Measurements from ENCODE around the gene C2orf78. TPM values are rescaled to one million over a fixed set of nuclear protein-coding genes. Genes with fewer than 3 reads are reported as not detected.

The C2orf78 gene
- total RNA-seq, 1 donor from 2014 or later = not detected

GRCh38 chr2:73856214-73856613 is 72.2 kb downstream of the C2orf78 start:
- no peak overlapping the region for H3K9ac ChIP-seq (ENCODE audit: low read length)
- no peaks in the 10 kb centered on the region for H3K79me2 ChIP-seq (ENCODE audit: insufficient read depth, low read length)
- H3K27me3 Mint-ChIP-seq (ENCODE audit: low read depth, unreplicated experiment) = no peaks in the 10 kb centered on the region
- H3K4me3 ChIP-seq (ENCODE audit: insufficient read depth, low read depth, low read length) = no peak overlapping the region
- H3K36me3 ChIP-seq (ENCODE audit: insufficient read depth, low read length) = peaks cover 15% of the 10 kb centered on the region
- peaks cover 21% of the 10 kb centered on the region for H3K4me1 ChIP-seq (ENCODE audit: insufficient read depth, low read length)
- no peaks in the 10 kb centered on the region for H3K27me3 ChIP-seq (ENCODE audit: insufficient read depth, low read length)
- peaks cover 5% of the 10 kb centered on the region for H4K20me1 ChIP-seq (ENCODE audit: insufficient read depth, low read length)
- FAIRE-seq (peak; percentile 13), DNase-seq (ENCODE audit: low read depth) (peak; percentile 98)
- H3K9me3 ChIP-seq (ENCODE audit: insufficient read depth, low read depth, low read length) = no peaks in the 10 kb centered on the region
- H2AFZ ChIP-seq (ENCODE audit: low read depth, low read length) = no peak overlapping the region
- TF ChIP-seq EZH2 (IDR thresholded peaks at IDR 0.05; ENCODE audit: insufficient read depth, low read length) (no peak), CTCF (IDR thresholded peaks at IDR 0.05; ENCODE audit: insufficient read depth, low read depth, low read length) (no peak)
- no peak overlapping the region for H3K4me2 ChIP-seq (ENCODE audit: low read length)
- no peak overlapping the region for H3K4me3 Mint-ChIP-seq (ENCODE audit: unreplicated experiment)
- H3K4me1 Mint-ChIP-seq (ENCODE audit: low read depth, unreplicated experiment) = peaks cover 32% of the 10 kb centered on the region
- no peaks in the 10 kb centered on the region for H3K9me3 Mint-ChIP-seq (ENCODE audit: unreplicated experiment)
- peak overlapping the region; percentile 30 for H3K27ac Mint-ChIP-seq (ENCODE audit: unreplicated experiment)
- peak overlapping the region; percentile 37 for H3K27ac ChIP-seq (ENCODE audit: low read depth, low read length)
- peaks cover 32% of the 10 kb centered on the region for H3K36me3 Mint-ChIP-seq (ENCODE audit: low read depth, unreplicated experiment)

- TF ChIP-seq CTCF (IDR thresholded peaks at IDR 0.05; ENCODE audit: insufficient read depth, low read depth, low read length) (no peak), EZH2 (IDR thresholded peaks at IDR 0.05; ENCODE audit: insufficient read depth, low read length) (no peak)
- H3K4me3 Mint-ChIP-seq (ENCODE audit: unreplicated experiment) = peak overlapping the region; percentile 62
- no peak overlapping the region for H3K4me3 ChIP-seq (ENCODE audit: insufficient read depth, low read depth, low read length)
- H3K27me3 ChIP-seq (ENCODE audit: insufficient read depth, low read length) = no peaks in the 10 kb centered on the region
- FAIRE-seq = peak; percentile 85
- H3K4me1 Mint-ChIP-seq (ENCODE audit: low read depth, unreplicated experiment) = peaks cover 32% of the 10 kb centered on the region
- peak overlapping the region; percentile 20 for H3K27ac Mint-ChIP-seq (ENCODE audit: unreplicated experiment)
- no peak overlapping the region for H3K9ac ChIP-seq (ENCODE audit: low read length)
- peaks cover 23% of the 10 kb centered on the region for H3K36me3 ChIP-seq (ENCODE audit: insufficient read depth, low read length)
- no peaks in the 10 kb centered on the region for H3K9me3 Mint-ChIP-seq (ENCODE audit: unreplicated experiment)
- H3K36me3 Mint-ChIP-seq (ENCODE audit: low read depth, unreplicated experiment) = peaks cover 34% of the 10 kb centered on the region
- H2AFZ ChIP-seq (ENCODE audit: low read depth, low read length) = no peak overlapping the region
- H3K79me2 ChIP-seq (ENCODE audit: insufficient read depth, low read length) = no peaks in the 10 kb centered on the region
- DNase-seq (ENCODE audit: low read depth) = peak; percentile 89
- H3K9me3 ChIP-seq (ENCODE audit: insufficient read depth, low read depth, low read length) = no peaks in the 10 kb centered on the region
- peaks cover 5% of the 10 kb centered on the region for H4K20me1 ChIP-seq (ENCODE audit: insufficient read depth, low read length)
- H3K27me3 Mint-ChIP-seq (ENCODE audit: low read depth, unreplicated experiment) = no peaks in the 10 kb centered on the region
- H3K4me2 ChIP-seq (ENCODE audit: low read length) = no peak overlapping the region
- peak overlapping the region; percentile 4 for H3K27ac ChIP-seq (ENCODE audit: low read depth, low read length)
- H3K4me1 ChIP-seq (ENCODE audit: insufficient read depth, low read length) = peaks cover 16% of the 10 kb centered on the region
Observed at GRCh38 chr2:73859721-73860586, 76.0 kb downstream of the C2orf78 start.

- Histone ChIP-seq H3K36me3 (ENCODE audit: insufficient read depth, low read length) (peaks cover 23% of the 10 kb centered on the region), H3K79me2 (ENCODE audit: insufficient read depth, low read length) (no peaks in the 10 kb centered on the region), H3K4me2 (ENCODE audit: low read length) (no peak overlapping the region), H2AFZ (ENCODE audit: low read depth, low read length) (no peak overlapping the region), H3K9me3 (ENCODE audit: insufficient read depth, low read depth, low read length) (no peaks in the 10 kb centered on the region), H4K20me1 (ENCODE audit: insufficient read depth, low read length) (peaks cover 5% of the 10 kb centered on the region), H3K4me1 (ENCODE audit: insufficient read depth, low read length) (peaks cover 8% of the 10 kb centered on the region), H3K4me3 (ENCODE audit: insufficient read depth, low read depth, low read length) (no peak overlapping the region), H3K9ac (ENCODE audit: low read length) (no peak overlapping the region), H3K27ac (ENCODE audit: low read depth, low read length) (no peak overlapping the region), H3K27me3 (ENCODE audit: insufficient read depth, low read length) (no peaks in the 10 kb centered on the region)
- H3K27me3 Mint-ChIP-seq (ENCODE audit: low read depth, unreplicated experiment) = no peaks in the 10 kb centered on the region
- H3K36me3 Mint-ChIP-seq (ENCODE audit: low read depth, unreplicated experiment) = peaks cover 28% of the 10 kb centered on the region
- FAIRE-seq (no peak), DNase-seq (ENCODE audit: low read depth) (no peak)
- H3K27ac Mint-ChIP-seq (ENCODE audit: unreplicated experiment) = no peak overlapping the region
- H3K9me3 Mint-ChIP-seq (ENCODE audit: unreplicated experiment) = no peaks in the 10 kb centered on the region
- no peak overlapping the region for H3K4me3 Mint-ChIP-seq (ENCODE audit: unreplicated experiment)
- TF ChIP-seq EZH2 (IDR thresholded peaks at IDR 0.05; ENCODE audit: insufficient read depth, low read length) (no peak), CTCF (IDR thresholded peaks at IDR 0.05; ENCODE audit: insufficient read depth, low read depth, low read length) (no peak)
- peaks cover 18% of the 10 kb centered on the region for H3K4me1 Mint-ChIP-seq (ENCODE audit: low read depth, unreplicated experiment)
Observed at GRCh38 chr2:73862987-73863386, 79.0 kb downstream of the C2orf78 start.
